Astrocyte (in vitro differentiated cells and primary cell): Measurements from ENCODE around the gene SP3.

ENCODE experiments used
- CTCF ChIP-seq: IDR thresholded peaks from 2 replicates; pipeline ENCODE4 v1.5.1; 2011; ENCODE audit warnings: low read depth, mild to moderate bottlenecking, inconsistent platforms, low read length, moderate library complexity; ENCODE audit not compliant: insufficient read depth
- EZH2 ChIP-seq: IDR thresholded peaks from 2 replicates; pipeline ENCODE4 v1.6.1; 2012; ENCODE audit warnings: mild to moderate bottlenecking, low read length, inconsistent platforms; ENCODE audit not compliant: insufficient read depth

GRCh38 chr2:173866874-173867618 lies 98.1 kb downstream of the SP3 start:
- TF ChIP-seq CTCF (no peak), EZH2 (no peak)
